Thyroid gland (tissue), 4 donors: ENCODE data around the gene UNC119.

ENCODE experiments used
- POLR2A ChIP-seq, 2 donors: fragments of 450-650 bp; IDR thresholded peaks; one replicate each; pipeline ENCODE4 v1.6.1; 2017; ENCODE audit warnings: antibody characterized with exemption in 2 of 2, mild to moderate bottlenecking in 2 of 2, moderate library complexity in 1 of 2
- TF ChIP-seq, protein P1 (sequence below), 6 experiments: fragments of 200-600 bp in 3 of 6; fragments of 450-650 bp in 3 of 6; sonication (generic) in 3 of 6; IDR thresholded peaks; one replicate each; pipeline ENCODE4 v1.5.1; 2016 to 2019; ENCODE audit warnings: antibody characterized with exemption in 6 of 6, mild to moderate bottlenecking in 2 of 6, inconsistent platforms in 1 of 6, moderate library complexity in 1 of 6

DNA sequence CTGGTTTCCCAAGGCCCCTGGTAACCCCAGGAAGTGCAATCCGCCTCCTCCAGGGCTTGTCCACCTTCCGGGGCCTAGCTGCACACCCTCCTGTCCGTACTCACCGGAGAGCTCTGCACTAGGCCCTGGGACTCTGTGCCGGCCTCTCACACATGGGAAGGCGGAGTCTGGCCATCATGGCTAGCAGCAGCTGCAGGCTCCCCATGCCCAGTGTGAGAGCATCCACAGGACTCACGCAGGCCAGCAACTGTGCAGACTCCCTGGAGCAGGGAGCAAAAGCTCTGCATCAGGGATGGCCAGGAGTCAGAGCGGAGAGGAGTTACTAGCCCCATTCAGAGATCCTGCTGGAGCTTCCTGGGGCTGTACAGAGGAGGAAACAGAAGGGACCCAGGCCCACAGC lies 26.0 kb downstream of the UNC119 start:
- TF ChIP-seq, protein P1, sequence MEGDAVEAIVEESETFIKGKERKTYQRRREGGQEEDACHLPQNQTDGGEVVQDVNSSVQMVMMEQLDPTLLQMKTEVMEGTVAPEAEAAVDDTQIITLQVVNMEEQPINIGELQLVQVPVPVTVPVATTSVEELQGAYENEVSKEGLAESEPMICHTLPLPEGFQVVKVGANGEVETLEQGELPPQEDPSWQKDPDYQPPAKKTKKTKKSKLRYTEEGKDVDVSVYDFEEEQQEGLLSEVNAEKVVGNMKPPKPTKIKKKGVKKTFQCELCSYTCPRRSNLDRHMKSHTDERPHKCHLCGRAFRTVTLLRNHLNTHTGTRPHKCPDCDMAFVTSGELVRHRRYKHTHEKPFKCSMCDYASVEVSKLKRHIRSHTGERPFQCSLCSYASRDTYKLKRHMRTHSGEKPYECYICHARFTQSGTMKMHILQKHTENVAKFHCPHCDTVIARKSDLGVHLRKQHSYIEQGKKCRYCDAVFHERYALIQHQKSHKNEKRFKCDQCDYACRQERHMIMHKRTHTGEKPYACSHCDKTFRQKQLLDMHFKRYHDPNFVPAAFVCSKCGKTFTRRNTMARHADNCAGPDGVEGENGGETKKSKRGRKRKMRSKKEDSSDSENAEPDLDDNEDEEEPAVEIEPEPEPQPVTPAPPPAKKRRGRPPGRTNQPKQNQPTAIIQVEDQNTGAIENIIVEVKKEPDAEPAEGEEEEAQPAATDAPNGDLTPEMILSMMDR (IDR thresholded peaks at IDR 0.05) = no peak
- no peak for TF ChIP-seq POLR2A (IDR thresholded peaks at IDR 0.05)
